Testis (tissue), 3 donors: ENCODE data around the gene CROCC. TPM values are rescaled to one million over a fixed set of nuclear protein-coding genes. Genes with fewer than 3 reads are reported as not detected.

Experiments used
- DNase-seq: peaks from one replicate; pipeline ENCODE4 v3.0.0-alpha.2; 2019
- H3K27ac ChIP-seq, 2 donors: fragments of 200-600 bp; sonication (generic); one replicate each; pipeline ENCODE4 v1.5.1; 2019
- H3K27me3 ChIP-seq: fragments of 200-600 bp; sonication (generic); one replicate; pipeline ENCODE4 v1.5.1; 2019
- H3K36me3 ChIP-seq: fragments of 200-600 bp; sonication (generic); one replicate; pipeline ENCODE4 v1.5.1; 2017; ENCODE audit warnings: low read depth; ENCODE audit errors: missing control alignments
- H3K4me1 ChIP-seq: fragments of 200-600 bp; sonication (generic); one replicate; pipeline ENCODE4 v1.5.1; 2019
- H3K4me3 ChIP-seq, 2 donors: fragments of 200-600 bp; sonication (generic); one replicate each; pipeline ENCODE4 v1.5.1; 2017 to 2019
- H3K9me3 ChIP-seq: fragments of 200-600 bp; sonication (generic); one replicate; pipeline ENCODE4 v1.5.1; 2017
- CTCF ChIP-seq, 3 experiments: fragments of 450-650 bp in 2 of 3; fragments of 200-600 bp in 1 of 3; sonication (generic) in 1 of 3; IDR thresholded peaks; one replicate each; pipeline ENCODE4 v1.5.1; 2016 to 2019; ENCODE audit warnings: antibody characterized with exemption in 3 of 3, mild to moderate bottlenecking in 2 of 3, moderate library complexity in 1 of 3
- POLR2A ChIP-seq: fragments of 450-650 bp; IDR thresholded peaks from one replicate; pipeline ENCODE4 v1.6.1; 2017; ENCODE audit warnings: antibody characterized with exemption, mild to moderate bottlenecking, moderate library complexity
- WGBS, 2 donors: methylation state at CpG; one replicate each; pipeline ENCODE4 v1.1.5; 2018; 5-methylcytosine and 5-hydroxymethylcytosine counted together
- intact Hi-C: fragments of 100-400 bp; cut with DNase I; formaldehyde crosslinking; loops from one replicate; pipeline ENCODE4 v1.15.1; 2023; ENCODE audit warnings: low total_unique reads
- polyA plus RNA-seq: library from polyadenylated mRNA; stranded (reverse); fragments of 350-450 nt; fragmentation: Illumina TruSeq; extraction: RNeasy Lipid Tissue Mini Kit (QIAGEN cat#74804); gene quantifications from one replicate; pipeline ENCODE4 v1.2.3, GENCODE V29; 2014; ENCODE audit warnings: low read depth, low replicate concordance; ENCODE audit not compliant: insufficient read depth
- total RNA-seq, 2 donors: library from RNA; depleted of rRNA; stranded (reverse); fragments of >200 nt; gene quantifications; one replicate each; pipeline ENCODE4 v1.2.3, GENCODE V29; 2016

Gene CROCC
- total and polyA plus RNA-seq, 3 donors from 2014 or later = 18.8 to 49.2 (median 49.1) TPM

DNA sequence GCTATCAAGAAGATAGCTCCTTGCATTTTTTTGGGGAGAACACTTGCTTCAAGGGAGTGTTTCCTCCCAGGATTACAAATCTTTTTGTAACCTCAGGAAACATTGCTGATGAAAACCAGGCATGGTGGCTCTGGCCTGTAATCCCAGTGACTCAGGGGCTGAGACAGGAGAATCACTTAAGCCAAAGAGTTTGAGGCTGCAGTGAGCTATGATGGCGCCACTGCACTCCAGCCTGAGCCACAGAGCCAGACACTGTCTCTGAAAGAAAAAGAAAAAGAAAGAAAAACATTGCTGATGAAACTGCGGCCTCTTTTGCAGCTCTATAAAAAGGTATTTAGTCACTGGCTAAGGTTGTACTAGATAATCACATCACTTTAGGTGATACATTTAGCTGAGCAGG is 18.7 kb upstream of the CROCC start:
- H3K4me1 ChIP-seq = peaks cover 7% of the 10 kb centered on the region
- DNase-seq = peak; percentile 15
- no peaks in the 10 kb centered on the region for H3K27me3 ChIP-seq
- no peaks in the 10 kb centered on the region for H3K9me3 ChIP-seq
- H3K27ac ChIP-seq = peak overlapping the region in 1 of 2 donors; percentile 85
- H3K4me3 ChIP-seq = no peak overlapping the region
- intact Hi-C loops = no loop called here
- TF ChIP-seq CTCF (IDR thresholded peaks at IDR 0.05) (no peak), POLR2A (no peak)
- H3K36me3 ChIP-seq = no peaks in the 10 kb centered on the region
- WGBS, 2 donors = 67 to 76% methylated on average over 2 of the region's 2 CpGs

GRCh38 chr1:16903458-16903796 is 18.3 kb upstream of the CROCC start:
- TF ChIP-seq CTCF (IDR thresholded peaks at IDR 0.05) = no peak
- no peak for TF ChIP-seq POLR2A
- intact Hi-C loops = no loop called here
- Histone ChIP-seq H3K36me3 (no peaks in the 10 kb centered on the region), H3K27ac (peak overlapping the region; percentile 85 to 99), H3K4me3 (peak overlapping the region; percentile 37 to 80), H3K27me3 (no peaks in the 10 kb centered on the region), H3K9me3 (no peaks in the 10 kb centered on the region), H3K4me1 (peaks cover 7% of the 10 kb centered on the region)
- no peak for DNase-seq

DNA sequence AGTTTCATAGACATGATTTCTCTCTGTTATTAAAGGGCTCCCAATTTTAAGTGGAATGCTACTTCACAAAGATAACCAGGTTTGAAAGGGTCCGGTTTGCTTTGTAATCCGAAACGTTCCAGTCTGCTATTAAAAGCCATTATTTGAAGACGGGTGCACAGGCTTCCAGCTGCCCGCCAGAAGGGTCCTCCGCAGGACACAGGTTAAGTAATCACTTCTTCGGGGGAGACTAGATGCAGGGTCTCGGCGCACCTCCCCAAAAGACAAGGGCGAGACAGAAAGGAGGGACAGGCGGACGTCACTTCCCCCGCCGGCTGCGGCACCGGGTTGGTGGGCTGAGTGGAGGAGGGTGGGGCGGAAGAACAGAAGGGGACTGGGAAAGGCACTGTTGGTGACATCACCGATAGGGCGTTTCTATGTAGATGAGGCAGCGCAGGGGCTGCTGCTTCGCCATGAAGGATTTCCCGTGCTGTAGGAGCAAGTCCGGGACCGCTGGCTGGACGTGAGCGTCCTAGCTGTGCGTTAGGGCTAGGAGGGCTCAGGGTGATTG is 17.1 kb upstream of the CROCC start:
- H3K27ac ChIP-seq = peak overlapping the region; percentile 85 to 99
- WGBS, 2 donors = 1% methylated on average over 27 of the region's 27 CpGs
- peak overlapping the region; percentile 37 to 80 for H3K4me3 ChIP-seq
- intact Hi-C loops = no loop called here
- no peaks in the 10 kb centered on the region for H3K9me3 ChIP-seq
- H3K4me1 ChIP-seq = peaks cover 7% of the 10 kb centered on the region
- peak; percentile 100 for DNase-seq
- H3K27me3 ChIP-seq = no peaks in the 10 kb centered on the region
- TF ChIP-seq POLR2A (peak; percentile 98), CTCF (IDR thresholded peaks at IDR 0.05) (peak in 1 of 3 experiments; percentile 23)
- H3K36me3 ChIP-seq = no peaks in the 10 kb centered on the region

DNA sequence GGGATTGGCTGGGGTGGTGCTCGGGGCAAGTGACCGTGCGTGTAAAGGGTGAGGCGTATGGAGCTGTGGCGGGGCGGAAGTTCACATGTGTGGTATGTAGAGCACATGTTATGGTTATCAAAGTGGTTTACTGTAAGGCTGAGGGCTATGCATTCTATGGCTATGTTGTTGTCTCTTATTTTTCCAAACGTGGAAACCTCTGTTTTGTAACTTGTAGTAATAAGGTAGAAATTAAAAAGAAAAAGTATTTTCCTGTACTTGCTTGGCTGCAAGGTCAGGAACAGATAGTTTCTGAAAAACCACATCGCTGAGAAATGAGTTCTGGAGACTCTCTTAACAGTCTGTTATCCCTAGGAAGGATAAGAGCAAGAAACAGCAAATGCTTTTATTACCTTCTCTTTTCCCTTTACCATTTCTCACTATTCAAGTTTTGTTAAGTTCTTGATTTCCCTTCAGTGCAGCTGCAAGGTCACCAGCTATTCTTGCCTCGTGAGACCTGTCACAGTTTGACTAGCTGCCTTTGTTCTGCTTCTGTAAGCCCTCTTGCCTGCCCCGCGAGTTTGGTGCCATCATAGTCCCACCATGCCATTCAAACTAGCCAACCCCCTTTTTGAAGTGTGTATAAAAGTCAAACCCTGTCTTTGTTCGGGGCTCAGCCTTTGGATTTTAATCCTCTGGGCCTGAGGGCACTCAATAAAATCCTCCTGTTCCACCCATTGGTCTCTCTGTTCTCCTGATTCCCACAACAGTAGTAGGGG is 16.4 kb upstream of the CROCC start:
- no peaks in the 10 kb centered on the region for H3K9me3 ChIP-seq
- no peaks in the 10 kb centered on the region for H3K36me3 ChIP-seq
- intact Hi-C loops = no loop called here
- WGBS, 2 donors = 4 to 5% methylated on average over 12 of the region's 12 CpGs
- DNase-seq = peak; percentile 67
- no peaks in the 10 kb centered on the region for H3K27me3 ChIP-seq
- peak overlapping the region; percentile 37 to 80 for H3K4me3 ChIP-seq
- TF ChIP-seq POLR2A (peak; percentile 25), CTCF (IDR thresholded peaks at IDR 0.05) (peak in 1 of 3 experiments; percentile 13)
- peaks cover 7% of the 10 kb centered on the region for H3K4me1 ChIP-seq
- peak overlapping the region; percentile 85 to 99 for H3K27ac ChIP-seq
